NCI-H2227 (cell line): ENCODE measurements around the gene C1orf35.

Experiments used
- DNase-seq: peaks from one replicate; lab custom pipeline; 2025; ENCODE audit not compliant: unreplicated experiment; lab: John Stamatoyannopoulos, UW

C1orf35 gene

DNA sequence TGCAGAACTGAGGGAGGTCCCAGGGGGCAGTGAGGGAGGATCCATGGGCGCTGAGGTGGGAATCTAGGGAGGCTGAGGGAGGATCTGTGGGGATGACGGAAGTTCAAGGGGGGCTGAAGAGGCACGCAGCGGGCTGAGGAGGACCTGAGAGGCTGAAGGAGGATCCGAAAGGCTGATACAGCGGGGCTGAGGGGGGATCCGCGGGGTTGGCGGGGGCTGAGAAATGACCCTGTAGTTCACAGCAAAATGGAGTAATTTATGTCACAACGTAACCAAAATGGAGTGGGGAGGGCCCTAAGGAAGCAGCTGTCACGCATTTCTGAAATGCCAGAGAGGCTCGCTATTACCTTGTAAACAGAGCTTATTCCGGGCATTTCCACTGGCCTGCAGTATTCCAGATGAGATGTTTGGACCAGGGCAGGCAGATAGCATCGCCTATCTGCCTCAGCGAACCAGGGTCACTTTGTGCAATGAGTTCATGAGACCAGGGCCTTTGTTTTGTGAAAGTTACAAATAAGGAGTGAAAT lies 6.9 kb upstream of the C1orf35 start:
- DNase-seq, result peak; percentile 52

DNA sequence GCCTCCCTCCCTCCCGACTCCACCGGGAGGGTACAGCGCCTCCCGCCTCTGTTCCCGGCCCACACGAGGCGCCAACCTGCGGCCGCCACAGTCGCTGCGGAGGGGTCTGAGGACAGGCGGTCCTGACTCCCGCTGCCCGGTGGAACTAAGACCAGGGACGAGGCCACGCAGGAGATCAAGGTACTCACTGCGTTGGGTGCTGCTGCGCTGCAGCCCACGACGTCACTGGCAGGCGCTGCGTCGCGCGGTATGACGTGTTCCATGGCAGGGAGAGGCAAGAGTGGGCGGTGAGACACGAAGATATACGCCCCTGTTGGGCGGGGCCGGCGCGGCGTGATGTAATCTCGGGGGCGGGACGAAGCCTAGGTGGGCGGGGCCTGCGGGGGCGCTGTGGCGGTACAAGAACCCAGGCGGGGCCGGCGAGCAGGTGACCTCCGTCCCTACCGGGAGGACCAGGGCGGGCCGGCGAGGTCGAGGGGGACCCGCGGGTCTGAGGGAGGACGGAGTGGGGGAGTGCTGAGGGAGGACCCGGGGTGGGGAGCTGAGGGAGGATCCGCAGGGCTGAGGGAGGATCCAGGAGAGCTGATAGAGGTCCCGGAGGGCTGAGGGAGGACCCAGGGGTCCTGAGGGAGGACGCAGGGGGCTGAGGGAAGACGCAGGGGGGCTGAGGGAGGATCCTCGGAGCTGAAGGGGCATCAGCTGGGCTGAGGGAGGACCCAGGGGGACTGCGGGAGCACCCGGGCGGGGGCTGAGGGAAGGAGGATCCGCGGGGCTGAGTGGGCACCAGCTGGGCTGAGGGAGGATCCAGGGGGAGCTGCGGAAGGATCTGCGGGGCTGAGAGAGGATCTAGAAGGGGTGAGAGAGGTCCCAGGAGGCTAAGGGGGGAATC lies 6.2 kb upstream of the C1orf35 start, which contains the start of gene MRPL55:
Gene MRPL55 (minus strand): TSS at position 227 of the 889 bp plus-strand sequence. CDS start 1,039 bp downstream, outside the sequence.
- DNase-seq, result peak; percentile 97

DNA sequence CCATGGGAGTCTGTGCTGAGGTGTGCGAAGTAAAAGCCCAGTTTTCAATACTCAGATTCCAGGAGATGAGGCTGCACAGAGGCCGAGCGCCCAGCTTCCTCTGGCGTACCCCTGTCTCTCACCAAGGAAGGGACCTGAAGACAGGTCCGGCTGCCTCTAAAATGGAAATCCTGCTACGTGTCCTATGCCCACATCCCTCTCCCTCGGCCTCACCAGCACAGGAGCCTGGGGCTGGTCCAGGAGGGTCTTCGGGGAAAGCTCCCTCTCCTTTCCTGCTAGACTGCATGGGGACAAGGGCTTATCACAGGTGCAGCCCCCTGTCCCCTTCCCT lies 5.6 kb upstream of the C1orf35 start:
- DNase-seq, result no peak

DNA sequence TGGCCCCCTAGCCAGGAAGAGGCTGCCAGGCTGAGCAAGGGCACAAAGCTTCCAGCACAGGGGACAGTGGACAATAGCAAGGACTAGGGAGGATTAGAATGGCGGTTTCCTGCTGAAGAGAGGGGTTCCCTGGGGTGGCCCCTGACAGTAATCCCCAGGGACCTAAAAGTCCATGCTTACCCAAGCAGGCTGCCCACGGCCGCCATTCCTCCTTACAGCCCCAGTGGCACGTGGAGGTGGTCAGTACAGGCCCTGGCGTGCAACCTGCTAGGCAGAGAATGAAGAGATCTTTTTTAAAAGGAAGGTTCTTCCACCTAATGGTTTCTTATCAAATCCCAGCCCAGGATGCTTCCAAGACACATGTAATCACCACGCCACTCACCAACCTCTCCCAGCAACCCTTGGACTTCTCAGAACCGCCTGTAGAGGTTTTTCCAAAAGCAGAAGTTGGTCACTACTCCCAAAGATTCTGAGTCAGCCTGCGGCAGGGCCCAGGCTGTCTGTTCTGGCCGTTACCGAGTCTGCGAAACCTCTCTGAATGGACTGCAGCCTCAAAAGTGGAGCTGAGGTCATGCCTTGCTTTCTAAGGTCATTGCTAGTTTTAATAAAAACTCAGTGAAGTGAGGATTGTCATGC lies 5.0 kb upstream of the C1orf35 start:
- no peak for DNase-seq

DNA sequence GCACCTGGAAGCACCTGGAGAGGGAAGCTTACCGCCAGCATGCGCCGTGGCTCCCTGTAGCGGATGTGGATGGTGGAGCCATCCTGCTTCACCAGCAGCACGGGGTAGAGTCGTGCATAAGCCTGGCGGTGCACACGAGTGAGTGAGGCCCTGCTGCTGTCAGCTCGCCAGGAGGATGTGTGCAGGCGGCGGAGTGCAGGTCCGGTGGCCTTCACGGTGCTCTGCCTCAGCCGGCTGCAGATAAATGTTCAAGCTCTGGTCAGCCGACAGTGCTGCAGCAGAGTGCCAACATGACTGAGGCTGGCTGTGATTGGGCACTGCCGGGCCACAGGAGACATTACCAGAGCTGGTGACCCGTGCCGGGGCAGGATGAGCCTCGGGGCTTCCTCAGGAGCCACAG lies 4.5 kb upstream of the C1orf35 start:
- DNase-seq, result no peak

DNA sequence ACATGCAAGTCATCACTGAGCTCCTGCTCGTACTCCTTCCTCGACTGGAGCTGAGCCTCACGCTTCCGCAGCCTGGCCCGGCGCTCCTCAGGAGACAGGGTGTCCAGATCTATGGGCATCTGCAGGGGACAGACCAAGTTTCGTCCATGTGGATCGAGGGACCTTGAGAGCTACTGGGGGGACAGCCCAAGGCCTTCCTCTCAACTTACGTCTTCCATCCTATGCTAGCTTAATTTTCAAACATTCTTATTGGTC lies 3.6 kb upstream of the C1orf35 start:
- DNase-seq, result no peak

DNA sequence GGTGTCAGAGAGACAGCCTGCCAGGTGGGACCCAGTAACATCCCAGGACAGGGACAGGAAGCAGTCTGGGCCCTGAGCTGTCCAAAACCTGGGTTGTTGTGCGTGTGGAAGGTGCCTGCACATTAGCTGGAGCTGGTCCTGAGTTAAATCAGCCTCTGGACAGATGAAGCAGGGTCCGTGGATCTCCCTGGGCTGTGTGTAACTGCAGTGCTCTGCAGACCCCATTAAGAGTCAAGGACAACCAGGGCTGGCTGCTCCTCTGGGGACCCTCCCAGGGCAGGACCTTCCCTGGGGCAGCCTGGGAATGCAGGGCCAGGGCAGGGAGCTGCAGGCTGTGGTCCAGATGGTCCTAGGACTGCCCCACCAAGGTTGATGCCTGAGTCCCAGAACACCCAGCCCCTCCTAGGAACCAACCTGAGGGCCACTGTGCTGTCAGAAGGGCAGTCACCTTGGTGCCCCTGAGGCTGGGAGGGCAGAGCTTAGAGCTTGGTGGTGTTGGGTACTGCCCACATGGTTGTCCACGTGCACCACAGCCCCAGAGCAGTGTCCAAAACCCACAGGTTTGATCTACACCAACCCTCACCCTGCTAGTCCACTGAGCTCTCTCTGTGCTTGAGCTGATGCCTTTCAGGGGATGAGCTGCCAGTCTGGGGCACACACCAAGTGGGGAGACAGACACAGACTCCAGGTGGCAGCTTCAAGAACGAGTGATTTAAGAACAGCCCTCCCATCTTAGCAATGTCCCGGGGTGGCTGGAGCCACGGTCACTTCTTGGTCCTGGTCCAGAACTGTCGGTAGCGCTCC lies 3.1 kb upstream of the C1orf35 start:
- no peak for DNase-seq

DNA sequence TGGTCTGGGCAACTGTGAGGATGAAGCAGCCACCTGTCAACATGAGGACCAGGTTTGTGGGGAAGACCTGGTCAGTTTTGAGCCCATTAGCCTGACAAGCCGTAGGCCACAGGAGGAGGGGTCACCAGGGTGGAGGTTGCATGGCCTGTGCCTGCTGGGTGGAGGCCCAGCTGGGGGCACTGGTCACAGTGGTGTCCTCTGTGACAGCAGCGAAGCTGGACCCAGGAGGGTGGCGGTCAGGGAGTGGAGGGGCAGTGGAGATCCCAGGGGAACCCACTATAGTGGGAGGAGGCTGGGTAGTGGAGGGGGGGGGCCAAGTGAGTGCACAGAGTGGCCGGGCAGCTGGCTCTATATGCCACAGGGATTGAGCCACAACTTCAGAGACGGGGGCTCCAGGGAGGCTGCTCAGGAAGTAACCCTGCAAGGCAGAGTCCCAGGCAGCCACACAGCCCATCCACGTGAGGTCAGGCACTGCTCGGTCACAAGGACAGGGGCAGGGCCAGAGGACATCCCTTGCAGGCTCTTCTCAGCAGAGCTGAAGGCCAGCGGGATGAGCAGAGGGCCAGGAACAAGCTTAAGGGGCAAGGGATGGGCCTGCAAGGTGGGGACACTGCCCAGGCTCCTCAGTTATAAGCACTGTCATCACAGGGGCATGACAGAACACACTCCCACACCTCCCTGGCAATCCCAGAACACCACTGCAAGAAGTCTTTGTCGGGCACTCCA lies 2.3 kb upstream of the C1orf35 start:
- no peak for DNase-seq

DNA sequence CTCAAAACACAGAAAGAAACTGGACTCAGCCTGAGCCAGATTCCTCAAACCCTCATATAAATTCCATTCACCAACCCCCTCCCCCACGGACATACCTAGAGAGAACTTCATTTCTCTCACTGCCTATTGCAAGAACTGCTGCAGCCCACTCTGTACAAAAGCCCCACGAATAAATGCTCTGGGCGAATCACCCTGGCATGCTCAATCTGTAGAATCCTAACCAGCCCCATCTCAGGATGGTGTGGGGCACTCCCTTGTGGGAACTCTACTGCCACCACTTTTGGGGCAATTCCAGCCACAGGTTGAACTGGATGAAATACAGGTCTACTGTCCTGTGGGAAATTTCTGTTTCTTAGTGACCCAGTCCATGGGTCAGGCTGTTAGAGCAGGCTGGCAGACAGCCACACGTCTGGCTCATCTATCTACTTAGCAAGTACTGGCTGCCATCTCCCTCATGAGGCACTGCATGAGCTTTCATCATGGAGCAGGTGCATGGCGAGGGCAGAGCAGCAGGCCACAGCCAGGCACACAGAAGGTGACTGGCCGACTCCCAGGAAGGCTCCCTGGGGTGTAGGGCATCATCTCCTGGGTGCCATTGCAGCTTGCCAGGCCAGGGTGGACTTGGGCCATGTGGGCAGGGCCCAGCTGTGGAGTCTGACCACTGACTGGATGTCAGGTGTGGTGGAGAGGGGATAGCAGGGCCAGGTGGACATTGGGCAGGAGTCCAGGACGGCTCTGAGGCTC lies 1.6 kb upstream of the C1orf35 start:
- DNase-seq, result no peak

DNA sequence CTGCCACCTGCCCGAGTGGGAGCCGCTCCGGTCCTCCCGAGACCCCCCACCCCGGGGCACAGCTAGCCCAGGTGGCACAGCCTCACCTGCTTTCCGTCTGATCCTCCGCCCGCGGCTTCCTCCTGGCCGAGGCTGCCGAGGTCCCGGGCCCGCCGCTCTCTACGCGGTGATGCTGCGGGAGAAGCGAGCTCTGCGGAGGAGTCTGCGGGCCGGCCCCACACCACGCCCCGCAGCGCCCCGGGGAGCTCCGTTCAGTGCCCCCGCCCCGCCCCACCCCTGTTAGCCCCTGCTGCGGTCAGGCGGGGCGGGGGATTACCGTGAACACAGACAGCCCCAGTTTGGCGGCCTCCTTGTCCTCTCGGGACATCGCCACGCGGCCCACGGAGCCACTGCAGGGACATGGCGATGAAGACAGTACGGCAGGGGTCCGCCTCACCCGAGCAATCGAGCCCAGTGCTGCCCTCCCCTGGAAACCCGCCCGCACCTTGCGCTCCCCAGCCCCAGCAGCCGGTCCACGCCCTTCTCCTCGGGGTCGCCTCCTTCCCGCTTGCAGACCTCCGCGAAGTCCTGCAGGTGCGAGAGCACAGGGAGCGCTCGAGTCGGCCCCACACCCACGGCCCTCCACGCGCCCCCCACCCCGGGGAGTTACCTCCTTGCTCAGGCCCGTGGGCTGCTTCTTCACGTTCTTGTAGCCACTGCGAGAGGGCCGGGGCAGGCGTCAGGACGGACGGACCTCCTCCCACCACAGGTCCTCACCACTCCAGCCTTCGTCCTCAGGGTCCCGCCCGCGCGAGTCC lies 933 bp downstream of the C1orf35 start:
- peak; percentile 59 for DNase-seq

DNA sequence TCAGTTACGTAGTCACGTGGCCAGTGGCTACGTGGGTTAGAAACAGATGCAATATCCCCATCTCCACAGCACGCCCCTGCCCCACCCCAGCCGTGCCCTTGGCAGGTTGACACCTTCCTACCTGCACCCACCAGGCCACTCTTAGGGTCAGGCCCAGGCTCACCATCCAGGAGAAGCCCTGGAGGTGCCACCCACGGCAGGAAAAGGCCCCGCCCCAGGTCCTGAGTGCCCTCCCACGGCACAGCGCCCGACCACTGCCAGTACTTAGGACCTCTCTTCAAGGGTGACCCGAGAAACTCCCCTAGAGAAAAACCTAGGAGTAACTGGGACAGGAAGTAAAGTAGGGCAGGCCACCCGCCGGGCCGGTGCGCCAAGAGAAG lies 1.5 kb downstream of the C1orf35 start:
- DNase-seq, result peak; percentile 33

DNA sequence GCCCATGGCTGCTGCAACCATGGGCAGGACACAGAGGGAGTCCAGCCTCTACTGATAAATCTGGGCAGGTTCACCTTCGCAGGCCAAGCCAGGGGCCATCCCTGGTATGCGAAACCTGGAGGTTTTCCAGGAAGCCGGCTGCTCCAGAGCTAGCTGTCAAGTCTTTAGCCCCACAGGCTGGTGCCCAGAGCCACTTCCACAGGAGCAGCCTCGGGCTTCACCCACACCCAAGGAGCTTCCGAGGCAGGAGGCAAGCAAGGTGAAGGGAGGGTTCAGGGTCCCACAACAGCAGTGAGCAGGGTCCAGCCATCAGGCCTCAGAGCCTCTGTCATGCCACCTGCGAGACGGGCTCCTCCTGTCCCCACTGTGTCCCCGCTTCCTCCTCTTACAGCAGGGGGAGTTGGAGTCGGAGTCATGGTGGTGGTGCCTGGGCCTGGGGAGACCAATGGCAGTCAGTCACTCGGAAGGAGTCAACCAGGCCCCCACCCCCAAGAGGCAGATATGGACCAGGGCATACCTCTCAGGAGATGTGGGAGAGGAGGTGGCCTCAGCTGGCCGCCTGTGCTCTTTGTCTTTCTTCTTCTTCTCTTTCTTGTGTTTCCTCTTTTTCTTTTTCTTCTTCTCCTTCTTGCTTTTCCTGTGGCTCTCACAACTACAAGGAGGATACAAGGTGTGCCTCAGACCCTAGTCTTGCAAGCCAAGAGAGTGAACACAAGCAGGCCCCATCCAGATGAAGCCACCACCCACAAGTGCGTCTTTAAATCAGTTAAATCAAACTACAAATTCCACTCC lies 2.1 kb downstream of the C1orf35 start:
- DNase-seq, result no peak

DNA sequence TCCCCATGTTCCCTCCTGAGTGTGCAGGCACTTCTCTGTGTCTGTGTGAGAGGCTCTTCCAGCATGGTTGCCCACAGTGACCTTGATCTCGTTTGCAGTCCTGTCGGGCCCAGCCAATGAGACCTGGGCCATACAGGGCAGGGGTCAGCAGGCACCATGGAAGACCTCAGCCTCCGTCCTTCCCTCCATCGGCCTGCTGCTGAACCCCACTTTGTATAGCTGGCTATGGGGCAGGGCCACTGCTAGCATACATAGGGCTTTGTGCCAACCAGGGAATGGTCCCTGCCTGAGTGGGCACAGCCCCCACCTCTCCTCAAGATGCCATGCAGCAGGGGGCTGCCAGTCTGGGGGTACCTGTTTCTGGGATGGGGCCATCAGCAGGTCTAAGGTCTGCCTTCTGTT lies 3.8 kb downstream of the C1orf35 start:
- no peak for DNase-seq

DNA sequence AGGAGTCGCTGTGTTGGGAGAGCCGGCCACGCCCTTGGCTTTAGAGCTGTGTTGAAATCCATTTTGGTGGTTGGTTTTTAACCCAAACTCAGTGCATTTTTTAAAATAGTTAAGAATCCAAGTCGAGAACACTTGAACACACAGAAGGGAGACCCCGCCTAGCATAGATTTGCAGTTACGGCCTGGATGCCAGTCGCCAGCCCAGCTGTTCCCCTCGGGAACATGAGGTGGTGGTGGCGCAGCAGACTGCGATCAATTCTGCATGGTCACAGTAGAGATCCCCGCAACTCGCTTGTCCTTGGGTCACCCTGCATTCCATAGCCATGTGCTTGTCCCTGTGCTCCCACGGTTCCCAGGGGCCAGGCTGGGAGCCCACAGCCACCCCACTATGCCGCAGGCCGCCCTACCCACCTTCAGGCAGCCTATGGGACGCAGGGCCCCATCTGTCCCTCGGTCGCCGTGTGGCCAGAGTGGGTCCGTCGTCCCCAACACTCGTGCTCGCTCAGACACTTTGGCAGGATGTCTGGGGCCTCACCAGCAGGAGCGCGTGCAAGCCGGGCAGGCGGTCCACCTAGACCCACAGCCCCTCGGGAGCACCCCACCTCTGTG lies 4.7 kb downstream of the C1orf35 start:
- DNase-seq, result no peak

DNA sequence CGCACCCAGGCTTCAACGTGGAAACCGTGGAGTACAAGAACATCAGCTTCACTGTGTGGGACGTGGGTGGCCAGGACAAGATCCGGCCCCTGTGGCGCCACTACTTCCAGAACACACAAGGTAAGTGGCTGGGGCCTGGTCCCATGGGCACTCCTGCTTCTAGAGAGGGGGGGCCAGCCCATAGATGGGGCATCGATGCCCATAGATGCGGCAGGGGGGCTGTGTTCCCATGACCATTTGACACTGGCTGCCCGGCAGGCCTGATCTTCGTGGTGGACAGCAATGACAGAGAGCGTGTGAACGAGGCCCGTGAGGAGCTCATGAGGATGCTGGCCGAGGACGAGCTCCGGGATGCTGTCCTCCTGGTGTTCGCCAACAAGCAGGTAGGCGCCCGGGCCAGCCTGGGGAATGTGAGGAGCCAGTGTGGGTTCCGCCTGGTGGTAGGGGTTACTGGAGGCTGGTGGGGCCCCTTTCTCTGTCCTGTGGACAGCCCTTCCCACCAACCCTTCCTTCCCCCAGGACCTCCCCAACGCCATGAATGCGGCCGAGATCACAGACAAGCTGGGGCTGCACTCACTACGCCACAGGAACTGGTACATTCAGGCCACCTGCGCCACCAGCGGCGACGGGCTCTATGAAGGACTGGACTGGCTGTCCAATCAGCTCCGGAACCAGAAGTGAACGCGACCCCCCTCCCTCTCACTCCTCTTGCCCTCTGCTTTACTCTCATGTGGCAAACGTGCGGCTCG lies 5.6 kb downstream of the C1orf35 start:
- no peak for DNase-seq

DNA sequence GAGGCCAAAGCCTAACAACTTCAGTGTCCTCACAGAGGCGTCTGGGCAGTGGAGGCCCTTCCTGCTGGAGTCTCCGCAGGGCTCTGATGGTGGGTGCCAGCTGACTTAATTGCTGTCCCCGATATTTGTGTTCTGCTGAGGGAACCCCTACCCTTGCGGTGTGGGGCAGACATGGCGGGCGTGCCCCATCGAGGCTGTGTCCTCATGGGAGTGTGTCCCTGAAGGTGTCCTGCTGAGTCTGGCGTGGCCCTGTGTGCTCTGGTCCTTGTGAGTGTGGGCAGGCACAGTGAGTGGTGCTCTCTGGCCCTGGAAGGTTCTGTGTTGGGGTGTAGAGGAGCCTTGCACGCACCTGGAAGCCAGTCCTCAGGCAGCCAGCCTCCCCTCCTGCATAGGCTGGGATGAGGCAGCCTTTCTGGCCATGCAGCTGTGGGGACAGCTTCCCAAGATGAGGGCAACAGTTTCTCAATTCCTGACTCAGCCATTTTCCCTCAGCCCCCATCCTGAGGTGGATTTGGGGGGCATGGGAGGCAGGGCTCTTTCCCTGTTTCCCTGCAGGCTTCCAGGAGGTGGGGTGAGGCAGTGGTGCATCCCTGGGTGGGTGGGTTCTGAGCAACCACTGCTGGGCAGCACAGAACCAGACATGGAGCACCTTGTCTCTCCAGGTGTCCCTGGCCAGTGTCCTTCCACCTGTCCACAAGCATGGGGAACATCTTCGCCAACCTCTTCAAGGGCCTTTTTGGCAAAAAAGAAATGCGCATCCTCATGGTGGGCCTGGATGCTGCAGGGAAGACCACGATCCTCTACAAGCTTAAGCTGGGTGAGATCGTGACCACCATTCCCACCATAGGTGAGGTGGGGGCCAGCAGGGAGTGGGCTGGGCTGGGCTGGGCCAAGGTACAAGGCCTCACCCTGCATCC lies 6.5 kb downstream of the C1orf35 start:
- no peak for DNase-seq

DNA sequence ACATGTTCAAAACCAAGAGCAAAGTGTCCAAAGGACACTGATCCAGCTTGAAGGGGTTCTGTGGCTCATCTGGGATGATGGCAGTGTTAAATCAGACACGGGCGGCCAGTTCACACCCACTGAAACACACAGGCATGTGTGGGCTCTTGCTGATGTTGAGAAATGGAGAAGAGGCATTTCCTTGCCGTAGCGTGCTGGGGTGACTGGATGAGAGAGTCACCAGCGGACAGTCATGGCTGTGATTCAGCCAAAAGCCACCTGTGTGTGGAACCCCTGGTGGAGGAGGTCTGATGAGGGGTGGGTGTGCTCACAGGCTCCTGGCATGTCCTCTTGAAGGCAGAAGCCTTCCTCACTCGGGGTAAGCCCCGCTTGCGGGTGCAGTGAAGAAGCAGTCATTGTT lies 7.2 kb downstream of the C1orf35 start:
- DNase-seq, result no peak
